ENCODE results near the gene LBR.

Gene LBR

DNA sequence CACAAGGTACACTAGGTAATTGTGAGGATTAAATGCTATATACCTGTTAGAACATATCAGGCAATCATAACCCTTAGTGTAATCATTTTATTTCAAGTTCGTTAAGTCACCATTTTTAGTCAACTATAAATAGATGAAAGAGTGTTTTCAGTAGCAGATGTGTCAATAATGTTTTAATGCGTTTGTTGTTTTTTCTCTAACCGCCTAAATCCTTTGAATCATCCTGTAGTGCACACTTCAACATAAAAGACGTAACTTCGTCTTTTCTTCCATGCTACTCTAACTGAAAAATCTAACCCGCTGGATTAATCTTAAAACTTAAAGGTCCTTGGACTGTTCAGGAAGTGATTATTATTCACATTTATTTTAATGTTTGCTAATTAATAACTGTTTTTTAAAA lies 7.2 kb upstream of the LBR start:
- H3K9me2 ChIP-seq (replicated peaks; ENCODE audit: insufficient read depth, low read length), result no peaks in the 10 kb centered on the region
- TF ChIP-seq EZH2phosphoT487 (conservative IDR thresholded peaks at IDR 0.05; ENCODE audit: low read length), result no peak
- TF ChIP-seq, protein P1, sequence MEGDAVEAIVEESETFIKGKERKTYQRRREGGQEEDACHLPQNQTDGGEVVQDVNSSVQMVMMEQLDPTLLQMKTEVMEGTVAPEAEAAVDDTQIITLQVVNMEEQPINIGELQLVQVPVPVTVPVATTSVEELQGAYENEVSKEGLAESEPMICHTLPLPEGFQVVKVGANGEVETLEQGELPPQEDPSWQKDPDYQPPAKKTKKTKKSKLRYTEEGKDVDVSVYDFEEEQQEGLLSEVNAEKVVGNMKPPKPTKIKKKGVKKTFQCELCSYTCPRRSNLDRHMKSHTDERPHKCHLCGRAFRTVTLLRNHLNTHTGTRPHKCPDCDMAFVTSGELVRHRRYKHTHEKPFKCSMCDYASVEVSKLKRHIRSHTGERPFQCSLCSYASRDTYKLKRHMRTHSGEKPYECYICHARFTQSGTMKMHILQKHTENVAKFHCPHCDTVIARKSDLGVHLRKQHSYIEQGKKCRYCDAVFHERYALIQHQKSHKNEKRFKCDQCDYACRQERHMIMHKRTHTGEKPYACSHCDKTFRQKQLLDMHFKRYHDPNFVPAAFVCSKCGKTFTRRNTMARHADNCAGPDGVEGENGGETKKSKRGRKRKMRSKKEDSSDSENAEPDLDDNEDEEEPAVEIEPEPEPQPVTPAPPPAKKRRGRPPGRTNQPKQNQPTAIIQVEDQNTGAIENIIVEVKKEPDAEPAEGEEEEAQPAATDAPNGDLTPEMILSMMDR (IDR thresholded peaks at IDR 0.05; ENCODE audit: insufficient read depth, low read length, poor library complexity, severe bottlenecking), result no peak
- no peak overlapping the region for H2AFZ ChIP-seq (ENCODE audit: low read depth, low read length, severe bottlenecking)
- H3K9me3 ChIP-seq (ENCODE audit: insufficient read depth, low read length), result no peaks in the 10 kb centered on the region
- H3K4me2 ChIP-seq (ENCODE audit: low read depth, low read length, poor library complexity, severe bottlenecking), result peak overlapping the region; percentile 72
- H3K9ac ChIP-seq (ENCODE audit: low read length), result peak overlapping the region; percentile 52
- no peaks in the 10 kb centered on the region for H3K79me2 ChIP-seq (ENCODE audit: insufficient read depth, low read length)
- peaks cover 40% of the 10 kb centered on the region for H3F3A ChIP-seq (ENCODE audit: insufficient read depth)
- H3K4me3 ChIP-seq (ENCODE audit: insufficient read depth, low read length, poor library complexity, severe bottlenecking), result peak overlapping the region; percentile 18
- peak overlapping the region; percentile 88 for H3K27ac ChIP-seq (ENCODE audit: low read depth, low read length)
- no peaks in the 10 kb centered on the region for H3K36me3 ChIP-seq (ENCODE audit: low read length)
- H4K20me1 ChIP-seq (ENCODE audit: low read depth, low read length), result no peaks in the 10 kb centered on the region
- H3K27me3 ChIP-seq (ENCODE audit: low read length), result no peaks in the 10 kb centered on the region

DNA sequence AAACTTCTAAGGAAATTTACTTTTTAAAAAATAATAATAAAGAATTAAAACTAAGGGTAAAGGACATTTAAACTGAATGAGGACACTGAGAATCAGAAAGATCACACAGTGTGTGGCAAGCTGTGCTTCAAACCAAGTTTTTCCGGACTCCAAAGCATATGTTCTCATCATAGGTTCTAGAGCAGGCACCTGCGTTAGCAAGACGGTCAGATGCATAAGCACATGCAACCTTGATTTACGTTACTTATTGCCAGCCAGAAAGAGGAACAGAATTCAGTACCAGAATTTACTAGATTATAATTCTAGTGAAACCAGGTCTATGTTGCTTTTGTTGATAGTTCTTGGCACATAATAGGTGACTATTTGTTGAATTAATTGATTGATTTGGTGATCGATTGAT lies 6.2 kb upstream of the LBR start:
- no peak for TF ChIP-seq EZH2phosphoT487 (conservative IDR thresholded peaks at IDR 0.05; ENCODE audit: low read length)
- TF ChIP-seq, protein P1 (IDR thresholded peaks at IDR 0.05; ENCODE audit: insufficient read depth, low read length, poor library complexity, severe bottlenecking), result no peak
- H3K4me2 ChIP-seq (ENCODE audit: low read depth, low read length, poor library complexity, severe bottlenecking), result peak overlapping the region; percentile 5

DNA sequence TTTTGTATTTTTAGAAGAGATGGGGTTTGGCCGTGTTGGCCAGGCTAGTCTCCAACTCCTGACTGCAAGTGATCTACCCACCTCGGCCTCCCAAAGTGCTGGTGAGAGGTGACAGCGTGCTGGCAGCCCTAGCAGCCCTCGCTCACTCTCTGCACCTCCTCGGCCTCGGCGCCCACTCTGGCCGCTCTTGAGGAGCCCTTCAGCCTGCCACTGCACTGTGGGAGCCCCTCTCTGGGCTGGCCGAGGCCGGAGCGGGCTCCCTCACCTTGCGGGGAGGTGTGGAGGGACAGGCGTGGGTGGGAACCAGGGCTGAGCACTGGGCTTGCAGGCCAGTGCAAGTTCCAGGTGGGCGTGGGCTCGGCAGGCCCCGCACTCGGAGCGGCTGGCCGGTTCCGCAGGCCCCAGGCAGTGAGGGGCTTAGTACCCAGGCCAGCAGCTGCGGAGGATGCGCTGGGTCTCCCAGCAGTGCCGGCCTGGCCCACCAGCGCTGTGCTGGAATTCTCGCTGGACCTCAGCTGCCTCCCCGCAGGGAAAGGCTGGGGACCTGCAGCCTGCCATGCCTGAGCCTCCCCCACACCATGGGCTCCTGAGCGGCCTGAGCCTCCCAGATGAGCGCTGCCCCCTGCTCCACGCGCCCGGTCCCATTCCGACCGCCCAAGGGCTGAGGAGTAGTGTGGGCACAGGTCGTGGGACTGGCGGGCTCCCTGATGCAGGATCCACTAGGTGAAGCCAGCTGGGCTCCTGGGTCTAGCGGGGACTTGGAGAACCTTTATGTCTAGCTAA lies 3.4 kb upstream of the LBR start:
- no peak overlapping the region for H2AFZ ChIP-seq (ENCODE audit: low read depth, low read length, severe bottlenecking)
- no peaks in the 10 kb centered on the region for H3K27me3 ChIP-seq (ENCODE audit: low read length)
- TF ChIP-seq, protein P1 (IDR thresholded peaks at IDR 0.05; ENCODE audit: insufficient read depth, low read length, poor library complexity, severe bottlenecking), result no peak
- no peak for TF ChIP-seq EZH2phosphoT487 (conservative IDR thresholded peaks at IDR 0.05; ENCODE audit: low read length)
- no peaks in the 10 kb centered on the region for H3K9me2 ChIP-seq (replicated peaks; ENCODE audit: insufficient read depth, low read length)
- H3K9ac ChIP-seq (ENCODE audit: low read length), result no peak overlapping the region
- H3K27ac ChIP-seq (ENCODE audit: low read depth, low read length), result no peak overlapping the region
- H3F3A ChIP-seq (ENCODE audit: insufficient read depth), result peaks cover 28% of the 10 kb centered on the region
- H3K4me3 ChIP-seq (ENCODE audit: insufficient read depth, low read length, poor library complexity, severe bottlenecking), result no peak overlapping the region
- H3K4me2 ChIP-seq (ENCODE audit: low read depth, low read length, poor library complexity, severe bottlenecking), result no peak overlapping the region
- peaks cover 15% of the 10 kb centered on the region for H3K79me2 ChIP-seq (ENCODE audit: insufficient read depth, low read length)
- H4K20me1 ChIP-seq (ENCODE audit: low read depth, low read length), result no peaks in the 10 kb centered on the region
- H3K9me3 ChIP-seq (ENCODE audit: insufficient read depth, low read length), result no peaks in the 10 kb centered on the region
- H3K36me3 ChIP-seq (ENCODE audit: low read length), result no peaks in the 10 kb centered on the region

More for the DNA sequence above, 6.2 kb upstream of the LBR start:
- H3F3A ChIP-seq (ENCODE audit: insufficient read depth), result peaks cover 42% of the 10 kb centered on the region
- no peaks in the 10 kb centered on the region for H3K79me2 ChIP-seq (ENCODE audit: insufficient read depth, low read length)
- H4K20me1 ChIP-seq (ENCODE audit: low read depth, low read length), result no peaks in the 10 kb centered on the region
- no peak overlapping the region for H2AFZ ChIP-seq (ENCODE audit: low read depth, low read length, severe bottlenecking)
- no peak overlapping the region for H3K27ac ChIP-seq (ENCODE audit: low read depth, low read length)
- H3K27me3 ChIP-seq (ENCODE audit: low read length), result no peaks in the 10 kb centered on the region
- no peaks in the 10 kb centered on the region for H3K9me2 ChIP-seq (replicated peaks; ENCODE audit: insufficient read depth, low read length)
- no peaks in the 10 kb centered on the region for H3K9me3 ChIP-seq (ENCODE audit: insufficient read depth, low read length)
- no peak overlapping the region for H3K9ac ChIP-seq (ENCODE audit: low read length)
- H3K36me3 ChIP-seq (ENCODE audit: low read length), result no peaks in the 10 kb centered on the region
- H3K4me3 ChIP-seq (ENCODE audit: insufficient read depth, low read length, poor library complexity, severe bottlenecking), result no peak overlapping the region
